Occipital lobe (tissue), 3 donors: Measurements from ENCODE around the gene TRIOBP. TPM values are rescaled to one million over a fixed set of nuclear protein-coding genes. Genes with fewer than 3 reads are reported as not detected.

Experiments used
- DNase-seq: peaks from one replicate; lab custom pipeline; 2025; lab: John Stamatoyannopoulos, UW
- small RNA-seq: library from RNA; depleted of rRNA; stranded (forward); fragments of <200 nt; gene quantifications from one replicate; pipeline ENCODE3, GENCODE V24; 2014
- total RNA-seq: library from RNA; depleted of rRNA; stranded (reverse); fragments of >200 nt; gene quantifications from one replicate; pipeline ENCODE4 v1.2.3, GENCODE V29; 2014

TRIOBP gene
- total RNA-seq, 1 donor from 2014 or later: 13.4 TPM

DNA sequence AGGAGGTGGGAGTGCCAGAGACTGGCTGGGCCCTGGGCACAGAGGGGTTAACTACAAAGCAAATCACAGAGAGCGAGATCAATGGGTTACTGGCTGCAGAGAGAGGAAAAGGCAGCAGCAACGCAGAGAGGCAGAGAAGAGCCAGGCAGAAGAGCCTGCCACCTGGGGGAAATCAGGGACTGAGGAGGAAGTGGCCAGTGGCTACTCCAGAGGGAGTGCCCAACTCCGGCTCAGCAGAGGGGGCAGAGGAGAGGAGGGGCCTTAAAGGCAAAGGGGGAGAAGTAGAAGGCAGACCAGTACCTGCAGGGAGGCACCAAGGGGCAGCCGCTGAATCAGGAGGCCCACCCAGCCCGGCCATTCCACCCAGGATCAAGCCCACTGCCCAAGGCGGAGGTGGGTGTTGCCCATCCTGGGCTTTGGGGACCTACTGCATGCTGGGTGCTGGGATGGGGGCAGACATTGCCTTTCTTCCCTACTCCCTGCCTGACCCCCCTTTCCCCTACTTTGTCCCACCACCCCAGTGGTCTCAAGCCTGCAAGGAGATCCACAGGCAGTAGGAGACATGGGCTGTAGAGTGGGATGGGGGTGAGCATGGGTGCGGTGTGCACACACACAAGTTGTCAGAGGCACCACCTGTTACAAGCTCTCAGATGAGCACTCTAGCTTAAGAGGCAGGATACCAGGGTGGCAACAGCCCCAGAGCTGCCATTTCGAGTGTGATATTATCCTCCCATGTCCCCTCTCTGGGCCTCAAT lies 125.4 kb downstream of the TRIOBP start:
- no peak for DNase-seq

DNA sequence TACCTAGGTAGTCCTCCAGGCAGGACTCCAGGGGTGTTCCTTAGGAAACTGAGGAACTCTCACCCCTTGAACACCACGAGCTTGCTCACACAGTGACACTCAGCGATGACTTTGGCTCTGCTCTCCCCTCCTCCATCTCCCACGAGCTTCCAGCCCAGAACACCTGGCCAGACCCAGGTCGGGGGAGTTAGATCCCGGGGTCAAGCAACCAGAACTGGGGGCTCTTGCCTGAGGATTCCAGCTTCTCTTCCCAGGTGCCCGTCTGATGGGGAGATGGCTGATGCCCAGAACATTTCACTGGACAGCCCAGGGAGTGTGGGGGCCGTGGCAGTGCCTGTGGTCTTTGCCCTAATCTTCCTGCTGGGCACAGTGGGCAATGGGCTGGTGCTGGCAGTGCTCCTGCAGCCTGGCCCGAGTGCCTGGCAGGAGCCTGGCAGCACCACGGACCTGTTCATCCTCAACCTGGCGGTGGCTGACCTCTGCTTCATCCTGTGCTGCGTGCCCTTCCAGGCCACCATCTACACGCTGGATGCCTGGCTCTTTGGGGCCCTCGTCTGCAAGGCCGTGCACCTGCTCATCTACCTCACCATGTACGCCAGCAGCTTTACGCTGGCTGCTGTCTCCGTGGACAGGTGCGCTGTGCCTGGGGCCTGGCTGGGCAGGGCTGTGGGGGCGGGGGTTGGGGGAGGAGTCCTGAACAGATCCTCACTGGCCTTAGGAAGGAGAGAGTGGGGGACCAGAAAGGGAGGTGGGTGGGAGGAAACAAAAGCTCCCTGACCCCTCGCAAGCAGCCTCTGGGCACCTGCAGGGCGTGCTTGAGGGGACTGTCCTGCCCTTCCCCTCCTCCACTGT lies 126.5 kb downstream of the TRIOBP start, which contains the start of gene GALR3:
TSS of gene GALR3 (plus strand) at position 249 of the 852 bp plus-strand sequence. CDS start at position 274, 25 bp downstream.
- DNase-seq: no peak

GRCh38 chr22:37824674-37825641 lies 128.1 kb downstream of the TRIOBP start:
- no peak for DNase-seq

Small RNA genes lying within 50 kb of the gene (small RNA-seq; reads per million reads assigned to genes)
- gene RN7SL385P: 0.29 reads per million, percentile 10 among the genes with 10 or more reads in this experiment

Other genes starting within 250 kb of the TRIOBP start
- gene MFNG, start 210.7 kb upstream of the TRIOBP start, total RNA-seq: 3.9 TPM
- gene CARD10, start 177.6 kb upstream of the TRIOBP start, total RNA-seq: 2.0 TPM
- 0.94 TPM for gene CDC42EP1, start 136.6 kb upstream of the TRIOBP start, total RNA-seq
- gene LGALS2, start 117.0 kb upstream of the TRIOBP start, total RNA-seq: not detected
- 32.0 TPM for gene GGA1, start 88.2 kb upstream of the TRIOBP start, total RNA-seq
- gene SH3BP1, start 57.4 kb upstream of the TRIOBP start, total RNA-seq: 1.9 TPM
- 40.6 TPM for gene PDXP, start 38.3 kb upstream of the TRIOBP start, total RNA-seq
- gene LGALS1, start 21.4 kb upstream of the TRIOBP start, total RNA-seq: 119 TPM
- 18.2 TPM for gene NOL12, start 10.7 kb upstream of the TRIOBP start, total RNA-seq
- 8.3 TPM for gene GCAT, start 110.9 kb downstream of the TRIOBP start, total RNA-seq
- not detected for gene GALR3, start 126.3 kb downstream of the TRIOBP start, total RNA-seq
- 13.7 TPM for gene ANKRD54, start 147.3 kb downstream of the TRIOBP start, total RNA-seq
- gene EIF3L, start 152.4 kb downstream of the TRIOBP start, total RNA-seq: 702 TPM
- gene MICALL1, start 209.2 kb downstream of the TRIOBP start, total RNA-seq: 22.9 TPM